HepG2 (cell line): ENCODE measurements around the gene AMBRA1. TPM values are rescaled to one million over a fixed set of nuclear protein-coding genes. Genes with fewer than 3 reads are reported as not detected.

ENCODE experiments used
- DBP ChIP-seq: sonication (generic); formaldehyde crosslinking; IDR thresholded peaks from 2 replicates; pipeline ENCODE4 v1.4.0; 2020; ENCODE audit warnings: missing genetic modification reagents; ENCODE audit errors: not compliant biosample characterization
- E2F2 ChIP-seq: sonication (generic); formaldehyde crosslinking; IDR thresholded peaks from 2 replicates; pipeline ENCODE4 v1.4.0; 2020; ENCODE audit warnings: missing genetic modification reagents, borderline replicate concordance
- FOXM1 ChIP-seq: sonication (generic); formaldehyde crosslinking; IDR thresholded peaks from 2 replicates; pipeline ENCODE4 v1.5.0; 2020; ENCODE audit warnings: missing genetic modification reagents
- HMG20B ChIP-seq: conservative IDR thresholded peaks from 2 replicates; pipeline ENCODE4 v1.6.1; 2016; ENCODE audit warnings: missing genetic modification reagents, missing compliant biosample characterization
- HOXA3 ChIP-seq: sonication (generic); formaldehyde crosslinking; IDR thresholded peaks from 2 replicates; pipeline ENCODE4 v1.5.0; 2020; ENCODE audit warnings: missing genetic modification reagents
- HOXA9 ChIP-seq: sonication (generic); formaldehyde crosslinking; IDR thresholded peaks from 2 replicates; pipeline ENCODE4 v1.8.1; 2022; ENCODE audit warnings: missing genetic modification reagents, mild to moderate bottlenecking, moderate library complexity, borderline replicate concordance
- IKZF5 ChIP-seq: IDR thresholded peaks from 2 replicates; pipeline ENCODE4 v1.6.1; 2018; ENCODE audit warnings: missing genetic modification reagents, mild to moderate bottlenecking, missing compliant biosample characterization
- PBX3 ChIP-seq: sonication (generic); formaldehyde crosslinking; IDR thresholded peaks from 2 replicates; pipeline ENCODE4 v1.8.1; 2023; ENCODE audit warnings: missing genetic modification reagents, inconsistent platforms, borderline replicate concordance
- SMARCE1 ChIP-seq: fragments of 450-650 bp; IDR thresholded peaks from 2 replicates; pipeline ENCODE4 v1.6.1; 2017; ENCODE audit warnings: borderline replicate concordance
- SSRP1 ChIP-seq: IDR thresholded peaks from 2 replicates; pipeline ENCODE4 v1.6.1; 2016; ENCODE audit warnings: control low read depth
- TFDP1 ChIP-seq: IDR thresholded peaks from 2 replicates; pipeline ENCODE4 v1.6.1; 2016; ENCODE audit warnings: missing compliant biosample characterization, missing genetic modification reagents, borderline replicate concordance
- TSC22D2 ChIP-seq: sonication (generic); formaldehyde crosslinking; IDR thresholded peaks from 2 replicates; pipeline ENCODE4 v1.5.1; 2020; ENCODE audit warnings: missing genetic modification reagents, mild to moderate bottlenecking, borderline replicate concordance
- ZBTB7A ChIP-seq: sonication (generic); formaldehyde crosslinking; IDR thresholded peaks from 2 replicates; pipeline ENCODE4 v1.8.0; 2022; ENCODE audit warnings: mild to moderate bottlenecking, missing genetic modification reagents
- ZFP36L2 ChIP-seq: sonication (generic); formaldehyde crosslinking; IDR thresholded peaks from 2 replicates; pipeline ENCODE4 v1.4.0; 2020; ENCODE audit warnings: missing genetic modification reagents
- ZFP62 ChIP-seq: sonication (generic); formaldehyde crosslinking; IDR thresholded peaks from 2 replicates; pipeline ENCODE4 v1.4.0; 2020; ENCODE audit warnings: missing genetic modification reagents
- ZMYM4 ChIP-seq: sonication (generic); formaldehyde crosslinking; IDR thresholded peaks from 2 replicates; pipeline ENCODE4 v1.8.1; 2023; ENCODE audit warnings: mild to moderate bottlenecking, missing genetic modification reagents
- ZNF160 ChIP-seq: sonication (generic); formaldehyde crosslinking; IDR thresholded peaks from 2 replicates; pipeline ENCODE4 v1.8.0; 2022; ENCODE audit warnings: mild to moderate bottlenecking, inconsistent platforms, missing genetic modification reagents
- ZNF512B ChIP-seq: sonication (generic); formaldehyde crosslinking; IDR thresholded peaks from 2 replicates; pipeline ENCODE4 v1.5.1; 2020; ENCODE audit warnings: missing genetic modification reagents, mild to moderate bottlenecking, borderline replicate concordance
- ZNF576 ChIP-seq: sonication (generic); formaldehyde crosslinking; IDR thresholded peaks from 2 replicates; pipeline ENCODE4 v1.4.0; 2020; ENCODE audit warnings: mild to moderate bottlenecking, missing genetic modification reagents
- ZNF780A ChIP-seq: sonication (generic); formaldehyde crosslinking; IDR thresholded peaks from 2 replicates; pipeline ENCODE4 v1.8.0; 2022; ENCODE audit warnings: mild to moderate bottlenecking, missing genetic modification reagents, moderate library complexity
- ZNF883 ChIP-seq: sonication (generic); formaldehyde crosslinking; IDR thresholded peaks from 2 replicates; pipeline ENCODE4 v1.5.1; 2020; ENCODE audit warnings: mild to moderate bottlenecking, missing genetic modification reagents; ENCODE audit errors: not compliant biosample characterization
- polyA plus RNA-seq, 8 experiments: library from polyadenylated mRNA; depleted of rRNA in 3 of 8; stranded (reverse) in 7 of 8; unstranded in 1 of 8; fragments of >200 nt; fragmentation: Illumina TruSeq in 4 of 8; extraction: Trizol in 4 of 8; gene quantifications; 2 replicates each; pipeline versions ENCODE4 v1.2.1 to v1.2.3, GENCODE V29; 2011 to 2016; ENCODE audit warnings: low read depth in 4 of 8, missing spikeins in 1 of 8, mixed read lengths in 1 of 8; ENCODE audit not compliant: insufficient read depth in 1 of 8
- total RNA-seq, 5 experiments: library from RNA; depleted of rRNA; stranded (reverse); fragments of >200 nt; fragmentation: Illumina TruSeq; extraction: Trizol; gene quantifications; 2 replicates each; pipeline ENCODE4 v1.2.3, GENCODE V29; 2016; ENCODE audit warnings: low read depth in 1 of 5

The AMBRA1 gene
- total and polyA plus RNA-seq, 2 of the 13 experiments (the other 11 are each of a cell fraction or from before 2014, with no cell fraction given) = 15.7 to 26.0 TPM

GRCh38 chr11:46380340-46381047 lies 213.3 kb downstream of the AMBRA1 start (continued):
- 0 out of 2 replicates have a peak, but pooled peaks have one; percentile 20 for TF ChIP-seq IKZF5
- TF ChIP-seq SSRP1 (CRISPR knock-in tag) = no peak
- no peak for TF ChIP-seq ZFP62 (CRISPR knock-in tag)
- TF ChIP-seq ZNF780A (CRISPR knock-in tag) = no peak
- no peak for TF ChIP-seq ZNF883
- TF ChIP-seq ZFP36L2 (CRISPR knock-in tag) = no peak
- TF ChIP-seq TSC22D2 = no peak
- no peak for TF ChIP-seq DBP (CRISPR knock-in tag)
- TF ChIP-seq HMG20B (CRISPR knock-in tag) = no peak
- no peak for TF ChIP-seq ZNF160 (CRISPR knock-in tag)
- no peak for TF ChIP-seq PBX3 (CRISPR knock-in tag)
- no peak for TF ChIP-seq HOXA9 (CRISPR knock-in tag)
- TF ChIP-seq ZNF576 (CRISPR knock-in tag) = no peak
- TF ChIP-seq E2F2 (CRISPR knock-in tag) = no peak
- no peak for TF ChIP-seq SMARCE1
- no peak; the same call in 1 of the 2 replicates for TF ChIP-seq ZBTB7A
- TF ChIP-seq HOXA3 (CRISPR knock-in tag) = peak; percentile 32; the same call in 1 of the 2 replicates
- no peak for TF ChIP-seq FOXM1
- TF ChIP-seq TFDP1 = no peak
- TF ChIP-seq ZMYM4 (CRISPR knock-in tag) = peak; percentile 53; the same call in 1 of the 2 replicates
- TF ChIP-seq ZNF512B = no peak
